ENCODE measurements around the gene TMEM223.
"Not testable (repeated sequence)": the region's sequence is repeated elsewhere in the genome, so short reads cannot be mapped to it uniquely, and the experiment has no call there.

TMEM223 gene

GRCh38 chr11:62801071-62801470 lies 9.3 kb upstream of the TMEM223 start:
- in situ Hi-C loops (cut with MboI; ENCODE audit: low sequenced_read_pairs): no loop called here

GRCh38 chr11:62799486-62799885 lies 7.7 kb upstream of the TMEM223 start:
- in situ Hi-C loops (cut with MboI; ENCODE audit: low sequenced_read_pairs): no loop called here

GRCh38 chr11:62796281-62796680 lies 4.5 kb upstream of the TMEM223 start:
- in situ Hi-C loops (cut with MboI; ENCODE audit: low sequenced_read_pairs): no loop called here

GRCh38 chr11:62794201-62794775 lies 2.5 kb upstream of the TMEM223 start:
- in situ Hi-C loops (cut with MboI; ENCODE audit: low sequenced_read_pairs): no loop called here

DNA sequence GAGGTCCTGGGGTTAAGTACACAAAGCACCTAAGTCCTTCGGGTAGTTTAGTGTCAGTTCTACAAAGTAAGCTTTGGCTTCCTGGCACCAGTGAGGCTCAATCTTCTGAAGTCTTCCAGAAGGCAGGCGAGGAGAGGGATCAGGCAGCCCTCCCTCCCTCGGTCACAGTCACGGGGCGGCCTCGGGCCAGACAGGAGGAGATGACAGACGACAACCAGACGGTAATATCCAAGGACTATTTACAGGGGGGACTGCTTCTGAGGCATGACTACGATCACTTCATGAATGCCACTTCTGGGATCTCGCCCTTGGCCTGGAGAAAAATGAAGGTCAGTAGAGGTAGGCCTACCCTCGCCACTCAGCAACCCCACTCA lies 383 bp upstream of the TMEM223 start:
- in situ Hi-C loops (cut with MboI; ENCODE audit: low sequenced_read_pairs): no loop called here

DNA sequence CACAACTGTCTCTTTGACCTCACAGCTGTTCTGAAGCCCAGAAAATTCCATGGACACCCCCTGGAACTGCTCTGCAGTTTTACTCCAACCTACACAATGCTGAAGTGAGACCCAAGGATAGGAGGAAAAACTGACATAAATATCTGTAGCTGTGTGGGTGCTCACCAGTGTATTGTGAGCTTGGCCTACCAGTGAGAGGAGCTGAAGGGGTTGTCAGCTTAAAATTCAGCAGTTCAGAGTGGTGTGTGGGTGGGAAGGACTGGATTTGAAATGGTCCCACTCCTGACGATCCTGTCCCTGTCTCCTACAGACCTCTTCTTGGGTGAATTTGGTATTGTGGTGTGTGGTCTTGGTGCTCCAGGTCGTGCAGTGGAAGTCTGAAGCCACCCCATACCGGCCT lies 2.2 kb downstream of the TMEM223 start:
- in situ Hi-C loops (cut with MboI; ENCODE audit: low sequenced_read_pairs): no loop called here

GRCh38 chr11:62788991-62789390 lies 2.8 kb downstream of the TMEM223 start:
- in situ Hi-C loops (cut with MboI; ENCODE audit: low sequenced_read_pairs): no loop called here

- in situ Hi-C loops (cut with MboI; ENCODE audit: low sequenced_read_pairs): no loop called here
These were observed 4.6 kb downstream of the TMEM223 start, which contains the start of gene TMEM179B for GRCh38 chr11:62787005-62787759. TMEM179B (plus strand) TSS chr11:62787402; CDS start chr11:62787432, 30 bp downstream.

DNA sequence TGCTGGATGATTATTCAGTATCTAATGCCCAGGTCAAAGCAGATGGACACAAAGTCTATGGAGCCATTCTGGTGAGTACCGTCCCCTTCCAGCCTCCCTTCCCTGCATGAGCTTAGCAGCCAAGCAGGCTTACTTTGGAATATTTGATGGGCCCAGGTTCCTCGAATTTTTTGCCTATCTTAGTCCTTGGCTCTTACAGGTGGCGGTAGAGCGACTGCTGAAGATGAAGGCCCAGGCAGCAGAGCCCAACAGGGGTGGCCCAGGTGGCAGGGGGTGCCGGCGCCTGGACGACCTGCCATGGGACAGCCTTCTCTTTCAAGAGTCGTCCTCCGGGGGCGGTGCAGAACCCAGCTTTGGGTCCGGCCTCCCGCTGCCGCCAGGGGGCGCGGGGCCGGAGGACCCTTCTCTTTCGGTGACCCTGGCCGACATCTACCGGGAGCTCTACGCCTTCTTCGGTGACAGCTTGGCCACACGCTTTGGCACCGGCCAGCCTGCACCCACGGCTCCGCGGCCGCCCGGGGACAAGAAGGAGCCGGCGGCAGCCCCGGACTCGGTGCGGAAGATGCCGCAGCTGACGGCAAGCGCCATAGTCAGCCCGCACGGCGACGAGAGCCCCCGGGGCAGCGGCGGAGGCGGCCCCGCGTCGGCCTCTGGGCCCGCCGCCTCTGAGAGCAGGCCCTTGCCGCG lies 5.3 kb downstream of the TMEM223 start:
- in situ Hi-C loops (cut with MboI; ENCODE audit: low sequenced_read_pairs): no loop called here

DNA sequence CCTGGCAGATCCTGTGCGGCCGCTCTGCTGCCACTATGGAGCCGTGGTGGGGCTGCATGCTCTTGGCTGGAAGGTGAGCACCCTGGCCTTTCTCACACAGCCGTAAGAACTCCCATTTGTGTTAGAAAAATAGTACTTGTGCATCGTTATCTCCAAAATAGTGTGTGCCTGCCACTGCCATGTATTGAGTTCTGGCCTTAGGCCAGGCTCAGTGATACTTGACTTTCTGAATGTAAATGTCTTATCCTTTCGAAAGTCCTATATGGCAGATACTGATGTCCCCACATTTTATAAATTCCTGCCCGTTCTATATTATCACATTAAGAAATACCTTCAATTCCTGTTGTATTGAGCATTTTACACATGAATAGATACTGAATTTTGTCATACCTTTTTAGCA lies 9.1 kb downstream of the TMEM223 start:
- in situ Hi-C loops (cut with MboI; ENCODE audit: low sequenced_read_pairs): no loop called here

- in situ Hi-C loops (cut with MboI; ENCODE audit: low sequenced_read_pairs): no loop called here
These were observed 13.4 kb downstream of the TMEM223 start for GRCh38 chr11:62778441-62778840.

DNA sequence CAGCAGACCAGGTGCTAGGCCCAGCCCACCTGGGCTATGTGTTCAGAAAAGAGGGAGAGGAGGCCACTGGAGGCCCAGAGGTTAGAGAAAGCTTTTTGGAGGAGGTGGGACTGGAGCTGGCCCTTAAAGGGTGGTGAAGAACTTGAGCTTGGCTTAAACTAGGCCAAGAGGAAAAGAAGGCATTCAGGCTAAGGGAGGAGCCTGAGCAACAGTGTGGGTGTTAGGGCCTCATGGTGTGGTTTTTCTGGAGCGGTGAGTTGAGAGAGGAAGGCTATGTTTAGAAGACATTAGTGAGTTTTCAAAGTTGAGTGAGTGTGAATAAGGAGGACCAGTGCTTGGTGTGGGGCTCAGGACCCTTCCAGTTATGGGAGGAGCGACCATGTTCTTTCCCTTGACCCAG lies 14.4 kb downstream of the TMEM223 start:
- in situ Hi-C loops (cut with MboI; ENCODE audit: low sequenced_read_pairs): no loop called here

GRCh38 chr11:62775646-62776045 lies 16.2 kb downstream of the TMEM223 start:
- in situ Hi-C loops (cut with MboI; ENCODE audit: low sequenced_read_pairs): no loop called here

- in situ Hi-C loops (cut with MboI; ENCODE audit: low sequenced_read_pairs): no loop called here
These were observed 17.4 kb downstream of the TMEM223 start for GRCh38 chr11:62774407-62774806.

- in situ Hi-C loops (cut with MboI; ENCODE audit: low sequenced_read_pairs): no loop called here
These were observed 20.4 kb downstream of the TMEM223 start, which contains the start of gene TAF6L for GRCh38 chr11:62771144-62772021. TAF6L (plus strand) TSS chr11:62771396; CDS start chr11:62775784, 4,388 bp downstream.

GRCh38 chr11:62770778-62771143 lies 21.0 kb downstream of the TMEM223 start:
- in situ Hi-C loops (cut with MboI; ENCODE audit: low sequenced_read_pairs): no loop called here

- in situ Hi-C loops (cut with MboI; ENCODE audit: low sequenced_read_pairs): not testable (repeated sequence)
These were observed 31.0 kb downstream of the TMEM223 start for GRCh38 chr11:62760867-62761227.

- in situ Hi-C loops (cut with MboI; ENCODE audit: low sequenced_read_pairs): no loop called here
These were observed 33.7 kb downstream of the TMEM223 start for GRCh38 chr11:62757846-62758788.

DNA sequence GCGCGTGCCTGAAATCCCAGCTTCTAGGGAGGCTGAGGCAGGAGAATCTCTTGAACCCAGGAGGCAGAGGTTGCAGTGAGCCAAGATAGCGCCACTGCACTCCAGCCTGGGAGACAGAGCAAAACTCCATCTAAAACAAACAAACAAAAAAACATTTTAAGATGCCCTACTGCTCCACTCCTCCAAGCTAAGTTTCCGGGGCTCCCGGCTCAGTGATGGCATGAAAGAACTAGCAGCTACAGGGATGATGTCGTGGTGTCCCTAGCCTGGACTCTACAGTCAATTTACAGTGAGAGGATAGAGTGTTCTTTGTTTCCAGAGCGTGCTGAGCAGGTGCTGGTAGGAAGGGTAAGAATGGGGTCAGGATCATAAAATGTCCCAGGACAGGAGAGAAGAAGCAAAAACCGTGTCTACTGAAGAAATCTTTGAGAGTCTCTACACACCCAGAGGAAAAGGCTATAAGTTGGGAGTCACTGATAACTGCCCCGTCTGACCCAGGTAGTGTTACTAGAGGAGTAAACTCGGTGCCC lies 36.7 kb downstream of the TMEM223 start:
- in situ Hi-C loops (cut with MboI; ENCODE audit: low sequenced_read_pairs): no loop called here
